NCI-H524 (cell line): ENCODE results near the gene ARID3B.

Source experiments
- DNase-seq, 2 experiments: peaks; one replicate each; lab custom pipeline; 2025; lab: John Stamatoyannopoulos, UW

Gene ARID3B, protein sequence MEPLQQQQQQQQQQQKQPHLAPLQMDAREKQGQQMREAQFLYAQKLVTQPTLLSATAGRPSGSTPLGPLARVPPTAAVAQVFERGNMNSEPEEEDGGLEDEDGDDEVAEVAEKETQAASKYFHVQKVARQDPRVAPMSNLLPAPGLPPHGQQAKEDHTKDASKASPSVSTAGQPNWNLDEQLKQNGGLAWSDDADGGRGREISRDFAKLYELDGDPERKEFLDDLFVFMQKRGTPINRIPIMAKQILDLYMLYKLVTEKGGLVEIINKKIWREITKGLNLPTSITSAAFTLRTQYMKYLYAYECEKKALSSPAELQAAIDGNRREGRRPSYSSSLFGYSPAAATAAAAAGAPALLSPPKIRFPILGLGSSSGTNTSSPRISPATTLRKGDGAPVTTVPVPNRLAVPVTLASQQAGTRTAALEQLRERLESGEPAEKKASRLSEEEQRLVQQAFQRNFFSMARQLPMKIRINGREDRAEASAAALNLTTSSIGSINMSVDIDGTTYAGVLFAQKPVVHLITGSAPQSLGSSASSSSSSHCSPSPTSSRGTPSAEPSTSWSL

DNA sequence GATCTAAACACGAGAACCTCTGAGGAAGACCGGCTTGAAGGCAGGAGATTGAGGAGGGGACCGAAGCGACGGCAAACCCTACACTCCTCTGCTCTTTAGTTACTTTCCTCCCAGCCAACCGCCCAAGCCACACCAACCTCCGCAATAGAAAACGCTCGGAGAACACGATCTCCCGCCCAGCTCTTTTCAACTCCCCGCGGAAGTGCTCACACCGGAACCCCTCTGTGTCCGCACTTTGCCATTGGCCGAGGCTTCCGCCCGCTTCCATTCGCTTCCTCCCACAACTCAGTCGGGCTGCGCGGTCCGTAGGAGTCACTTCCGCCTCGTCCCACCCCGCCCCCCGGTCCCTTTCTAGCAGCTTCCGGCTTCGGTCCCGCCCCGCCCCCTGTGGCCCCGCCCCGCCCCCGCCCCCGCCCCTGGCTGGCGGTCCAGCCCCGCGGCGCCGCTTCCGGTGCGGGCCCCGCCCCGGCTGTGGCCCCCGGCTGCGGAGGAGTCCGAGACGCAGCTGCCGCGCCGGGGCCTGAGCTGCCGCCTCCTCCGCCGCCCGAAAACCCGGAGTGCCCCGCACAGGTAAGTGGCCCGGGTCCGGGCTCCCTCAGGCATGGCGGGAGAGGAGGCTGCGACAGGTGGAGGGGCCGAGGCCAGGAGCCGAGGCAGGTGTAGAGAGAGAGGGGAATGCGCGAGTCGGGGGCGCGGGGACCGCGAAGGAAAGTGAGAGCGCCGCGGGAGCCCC is at the start of gene ARID3B:
Gene ARID3B, plus strand, starts transcription at position 460 of the 733 bp plus-strand sequence. CDS start 2,717 bp downstream, outside the sequence.
- DNase-seq = peak; percentile 97 to 98

DNA sequence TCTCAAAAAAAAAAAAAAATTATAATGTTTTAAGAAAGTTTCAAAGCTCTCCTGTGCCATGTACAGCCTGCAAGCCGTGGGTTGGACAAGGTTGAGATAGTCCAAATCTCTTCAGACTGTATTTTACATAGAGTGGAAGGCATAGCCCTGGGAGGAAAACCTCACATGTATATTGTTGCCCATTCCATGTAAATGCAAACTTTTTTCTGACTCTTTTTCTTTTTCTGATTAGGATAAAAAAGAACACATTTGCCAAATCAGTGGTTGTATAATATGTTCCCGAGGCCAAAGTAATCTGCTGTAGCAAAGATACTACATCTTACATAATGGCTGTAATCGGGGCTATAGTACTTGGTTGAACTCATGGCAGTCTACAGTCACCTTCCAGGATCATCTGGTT is 44.4 kb upstream of the ARID3B start:
- DNase-seq = no peak

GRCh38 chr15:74497584-74497983 is 43.4 kb upstream of the ARID3B start:
- DNase-seq = peak; percentile 88 to 96

DNA sequence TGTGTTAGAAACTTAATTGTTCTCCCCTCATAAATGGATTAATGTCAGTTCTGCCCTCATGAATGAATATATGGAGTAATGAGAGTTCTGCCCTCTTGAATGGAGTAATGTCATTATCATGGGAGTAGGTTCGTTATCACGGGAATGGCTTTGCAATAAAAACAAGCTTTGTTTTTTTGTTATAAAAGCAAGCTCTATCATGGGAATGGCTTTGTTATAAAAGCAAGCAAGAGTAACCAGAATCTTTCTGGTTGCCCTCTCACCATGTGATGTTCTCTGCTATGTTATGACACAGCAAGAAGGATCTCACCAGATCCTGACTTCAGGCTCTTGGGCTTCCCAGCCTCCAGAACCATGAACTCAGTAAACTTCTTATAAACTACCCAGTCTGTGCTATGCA is 41.7 kb upstream of the ARID3B start:
- DNase-seq = no peak

DNA sequence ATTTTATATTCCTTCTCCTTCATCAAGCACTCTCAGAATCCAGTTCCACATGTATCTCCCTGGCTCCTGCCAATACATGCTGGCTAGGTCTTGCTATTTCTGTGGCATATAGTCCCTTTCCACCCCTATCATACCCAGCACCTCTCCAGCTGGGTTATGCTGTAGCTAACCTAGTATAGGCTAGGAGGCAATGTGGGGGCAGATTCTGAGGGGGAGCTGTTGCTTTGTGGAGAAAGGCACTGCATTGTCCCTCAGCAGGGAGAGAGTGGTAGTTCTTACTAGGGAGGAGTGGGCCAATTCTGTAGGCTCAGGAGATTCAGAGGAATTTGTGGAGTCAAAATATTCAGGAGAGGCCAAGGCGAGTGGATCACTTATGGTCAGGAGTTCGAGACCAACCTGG is 40.6 kb upstream of the ARID3B start:
- peak in 1 of 2 experiments; percentile 19 for DNase-seq

DNA sequence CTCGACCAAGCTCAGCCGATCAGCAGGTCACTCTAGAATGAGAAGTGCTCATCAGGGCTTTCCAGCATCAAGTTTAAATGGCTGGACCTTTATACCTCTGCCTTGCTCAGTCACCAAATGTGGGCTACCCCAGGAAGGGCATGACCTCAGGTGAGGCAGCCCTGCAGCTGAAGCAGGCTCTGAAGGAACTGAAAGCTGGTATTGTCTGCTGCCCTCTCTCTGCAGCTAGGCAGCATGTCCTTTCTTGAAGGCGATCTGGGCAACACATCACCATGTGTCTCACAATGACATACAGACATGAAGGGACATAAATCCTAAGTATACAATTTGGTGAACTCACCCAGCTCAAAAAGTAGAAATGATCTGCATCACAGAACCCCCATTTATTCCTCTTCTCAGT is 38.7 kb upstream of the ARID3B start:
- no peak for DNase-seq

DNA sequence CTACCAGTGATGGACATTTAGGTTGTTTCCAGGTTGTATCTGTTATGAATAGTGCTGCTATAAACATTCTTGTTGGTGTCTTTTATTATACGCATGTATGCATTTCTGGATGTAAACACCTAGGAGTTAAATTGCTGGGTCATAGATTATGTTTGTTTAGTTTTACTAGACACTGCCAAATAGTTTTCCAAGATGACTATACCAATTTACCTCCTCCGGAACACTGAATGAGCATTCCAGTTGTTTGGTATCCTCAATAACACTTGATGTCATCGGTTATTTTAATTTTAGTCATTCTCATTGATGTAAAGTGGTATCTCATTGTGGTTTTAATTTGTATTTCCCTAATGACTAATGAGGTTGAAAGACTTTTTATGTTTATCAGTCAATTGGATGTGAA is 36.6 kb upstream of the ARID3B start:
- no peak for DNase-seq

DNA sequence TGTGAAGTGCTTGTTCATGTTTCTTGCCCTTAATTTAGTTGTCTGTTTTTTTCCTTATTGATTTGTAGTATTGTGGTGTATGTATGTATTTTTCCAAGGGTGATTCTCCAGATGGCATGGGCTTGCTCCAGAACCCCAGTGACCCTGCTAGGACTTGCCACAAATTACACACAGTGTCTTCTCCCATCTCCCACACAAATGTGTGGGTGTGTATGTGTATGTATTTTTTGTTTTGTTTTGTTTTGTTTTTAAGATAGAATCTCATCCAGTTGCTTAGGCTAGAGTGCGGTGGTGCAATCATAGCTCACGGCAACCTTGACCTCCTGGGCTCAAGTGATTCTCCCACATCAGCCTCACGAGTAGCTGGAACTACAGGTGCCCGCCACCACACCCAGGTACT is 36.2 kb upstream of the ARID3B start:
- no peak for DNase-seq

DNA sequence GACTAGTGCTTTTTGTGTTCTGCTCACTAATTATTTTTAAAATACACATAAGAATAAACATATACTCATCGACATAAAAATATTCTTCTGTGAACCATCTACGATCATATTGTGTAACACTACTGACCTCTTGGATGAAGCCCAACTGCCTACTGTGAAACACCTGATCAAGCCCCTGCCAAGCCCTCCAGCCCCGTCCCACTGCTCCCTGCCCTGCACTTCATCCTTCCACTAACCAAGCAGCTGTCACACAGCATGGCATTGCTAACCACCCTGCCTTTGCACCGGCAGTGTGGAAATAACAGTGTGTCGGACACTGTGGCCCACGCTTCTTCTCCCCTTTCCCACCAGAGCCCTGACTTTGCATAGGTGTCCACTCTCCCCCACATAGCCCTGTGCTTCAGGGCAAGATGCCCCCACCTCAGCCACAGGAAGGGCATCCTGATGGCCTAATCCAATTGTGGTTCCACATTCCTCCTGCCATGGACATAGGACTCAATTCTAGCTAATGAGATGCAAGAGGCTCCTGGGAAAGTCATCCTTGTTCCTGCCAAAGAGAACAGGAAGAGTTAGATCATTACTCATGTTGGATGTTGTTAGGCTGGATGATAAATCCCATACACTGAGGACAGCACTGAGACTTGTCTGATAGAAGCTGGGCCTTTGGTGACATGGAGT is 35.0 kb upstream of the ARID3B start:
- no peak for DNase-seq

DNA sequence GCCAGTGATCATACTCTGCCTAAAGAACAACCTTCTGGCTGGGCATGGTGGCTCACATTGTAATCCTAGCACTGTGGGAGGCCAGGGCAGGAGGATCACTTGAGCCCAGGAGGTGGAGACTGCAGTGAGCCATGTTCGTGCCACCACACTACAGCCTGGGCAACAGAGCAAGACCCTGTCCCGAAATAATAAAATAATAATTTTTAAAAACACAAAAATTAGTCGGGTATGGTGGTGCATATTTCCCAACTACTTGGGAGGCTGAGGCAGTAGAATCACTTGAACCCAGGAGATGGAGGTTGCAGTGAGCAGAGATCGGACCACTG is 34.5 kb upstream of the ARID3B start:
- no peak for DNase-seq

- no peak for DNase-seq
Observed at GRCh38 chr15:74511583-74511982, 29.4 kb upstream of the ARID3B start.

DNA sequence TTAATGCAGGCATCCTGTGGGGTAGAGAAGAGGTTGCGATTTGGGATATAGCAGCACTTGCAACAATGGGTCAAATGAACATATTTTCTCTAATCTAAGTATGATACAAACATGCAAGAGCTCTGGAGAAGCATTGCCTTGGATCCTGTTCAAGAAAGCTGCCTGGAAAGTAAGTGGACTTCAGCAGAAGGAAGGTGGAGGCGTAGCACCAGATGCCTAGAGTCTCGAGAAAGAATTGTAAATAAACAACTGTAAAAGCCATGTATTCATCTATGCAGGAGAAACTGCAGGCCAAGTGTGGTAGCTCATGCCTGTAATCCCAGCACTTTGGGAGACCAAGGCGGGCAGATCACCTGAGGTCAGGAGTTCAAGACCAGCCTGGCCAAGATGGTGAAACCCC is 27.0 kb upstream of the ARID3B start:
- peak in 1 of 2 experiments; percentile 23 for DNase-seq

- no peak for DNase-seq
Observed at GRCh38 chr15:74517096-74517495, 23.9 kb upstream of the ARID3B start.

DNA sequence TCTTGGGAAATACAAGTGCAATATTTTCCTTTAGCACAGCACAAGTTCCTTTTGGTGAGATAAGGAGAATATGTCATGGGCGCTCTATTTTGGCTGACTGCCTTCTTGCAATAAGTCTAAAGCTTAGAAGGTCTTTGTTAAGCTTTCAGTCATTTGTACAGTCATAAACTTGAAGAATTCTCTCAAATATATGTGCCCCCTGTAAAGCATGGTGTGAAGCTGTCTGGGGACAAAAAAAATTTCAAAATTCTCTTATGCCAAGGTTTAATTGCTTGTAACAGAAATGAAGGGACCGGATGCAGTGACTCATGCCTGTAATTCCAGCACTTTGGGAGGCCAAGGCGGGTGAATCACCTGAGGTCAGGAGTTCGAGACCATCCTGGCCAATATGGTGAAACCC is 21.7 kb upstream of the ARID3B start:
- no peak for DNase-seq

GRCh38 chr15:74520407-74520806 is 20.6 kb upstream of the ARID3B start:
- DNase-seq = no peak

DNA sequence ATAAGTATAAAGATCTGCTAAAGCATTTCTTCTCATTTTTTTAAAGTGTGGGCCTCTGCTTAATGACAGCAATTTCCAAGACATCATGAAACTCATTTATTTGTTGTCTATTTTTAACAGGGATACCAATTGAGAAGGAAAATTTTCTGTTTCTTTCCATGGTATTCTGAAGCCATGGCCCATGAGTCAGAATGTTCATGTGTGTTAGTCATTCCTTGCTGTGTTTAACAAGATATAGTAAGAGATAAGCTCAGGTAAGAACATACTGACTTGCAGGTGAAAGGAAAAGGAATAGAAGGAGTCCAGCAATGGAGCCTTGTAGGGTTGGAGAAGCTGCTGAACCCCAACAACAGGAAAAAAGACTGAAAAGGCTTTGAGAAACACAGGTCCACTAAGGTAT is 17.0 kb upstream of the ARID3B start:
- no peak for DNase-seq

DNA sequence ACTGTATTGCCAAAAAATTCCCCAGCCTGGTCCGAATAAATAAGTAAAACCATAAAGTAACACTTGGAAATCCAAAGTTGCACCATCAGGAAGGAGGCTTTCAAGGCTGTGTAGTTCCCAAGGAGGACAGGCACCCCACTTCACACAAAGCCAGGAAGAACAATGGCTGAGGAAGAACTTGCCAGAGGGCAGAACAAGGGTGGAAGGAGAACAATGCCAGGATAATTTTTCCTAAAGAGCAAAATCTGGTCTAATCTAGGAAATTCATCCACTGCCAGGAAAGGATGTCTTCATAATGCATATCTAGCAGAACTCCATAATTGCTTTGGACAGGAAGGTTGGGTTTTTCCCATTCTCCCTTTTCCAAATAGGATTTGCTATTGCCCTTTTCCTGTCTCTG is 15.7 kb upstream of the ARID3B start:
- no peak for DNase-seq

GRCh38 chr15:74525945-74526344 is 15.1 kb upstream of the ARID3B start:
- DNase-seq = no peak

- DNase-seq = no peak
Observed at GRCh38 chr15:74528876-74529275, 12.1 kb upstream of the ARID3B start.

DNA sequence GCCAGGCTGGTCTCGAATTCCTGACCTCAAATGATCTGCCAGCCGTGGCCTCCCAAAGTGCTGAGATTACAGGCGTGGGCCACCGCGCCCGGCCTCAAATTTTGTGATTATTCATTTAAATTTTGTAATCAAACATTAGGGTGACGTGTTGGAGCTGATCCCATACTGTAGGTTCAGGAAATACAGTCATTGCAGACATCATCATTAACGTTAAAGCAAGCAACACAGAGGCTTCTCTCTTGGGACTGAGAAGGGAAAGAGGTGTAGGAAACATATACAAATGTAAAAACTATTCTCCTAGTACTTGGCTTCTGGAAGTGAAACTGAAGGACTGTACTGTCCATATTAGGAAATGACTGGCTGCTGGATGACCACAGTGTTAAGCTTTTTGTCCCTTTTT is 11.1 kb upstream of the ARID3B start:
- no peak for DNase-seq

DNA sequence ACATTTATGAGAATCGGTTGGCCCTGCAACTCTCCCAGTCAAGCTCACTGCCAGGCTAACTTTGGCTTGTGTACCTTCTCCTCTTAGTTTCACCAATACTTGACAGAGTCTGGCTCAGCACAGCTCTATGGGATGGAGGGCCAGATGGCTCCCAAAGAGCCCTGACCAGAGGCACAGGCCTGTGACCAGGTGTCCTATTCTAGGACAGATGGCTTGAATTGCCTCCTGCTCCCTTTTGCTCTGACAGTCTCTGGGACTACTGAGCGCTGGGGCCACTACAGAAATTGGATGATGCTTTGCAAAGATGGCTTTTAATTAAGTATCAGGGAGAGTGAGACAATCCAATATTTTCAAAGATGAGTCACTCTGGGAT is 10.3 kb upstream of the ARID3B start:
- peak; percentile 97 to 99 for DNase-seq

- no peak for DNase-seq
Observed at GRCh38 chr15:74531144-74531811, 9.7 kb upstream of the ARID3B start.
